ENCODE results near the gene HIGD1A.

DNA sequence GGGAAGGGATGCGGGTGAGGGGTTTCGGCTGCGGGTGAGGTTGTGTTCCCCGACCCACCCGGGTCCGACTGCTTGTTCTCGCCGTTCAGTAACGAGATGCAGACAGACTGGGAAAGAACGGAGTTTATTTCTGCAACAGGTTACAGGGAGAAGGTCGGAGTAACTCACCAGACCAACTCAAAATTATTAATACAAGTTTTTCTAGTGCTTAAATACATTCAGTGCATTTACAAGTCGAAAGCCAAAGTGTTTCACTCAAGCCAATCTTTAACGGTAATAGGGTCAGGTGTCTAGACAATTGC, 492 bp upstream of the HIGD1A start:
- TF ChIP-seq TCF7 (IDR thresholded peaks at IDR 0.05; ENCODE audit: borderline replicate concordance) (no peak), EP300 (IDR thresholded peaks at IDR 0.05; ENCODE audit: borderline replicate concordance in 1 of 2, control insufficient read depth in 1 of 2, low read depth in 2 of 2, low read length in 2 of 2) (no peak)

Data from GM12878 (cell line).